Measurements from ENCODE around the gene TRMT13. TPM values are rescaled to one million over a fixed set of nuclear protein-coding genes. Genes with fewer than 3 reads are reported as not detected.
A peak's percentile ranks its signal among the peaks of the same experiment; 100 is the strongest.

Gene TRMT13
- total RNA-seq, 1 donor from 2014 or later, result 16.2 TPM

DNA sequence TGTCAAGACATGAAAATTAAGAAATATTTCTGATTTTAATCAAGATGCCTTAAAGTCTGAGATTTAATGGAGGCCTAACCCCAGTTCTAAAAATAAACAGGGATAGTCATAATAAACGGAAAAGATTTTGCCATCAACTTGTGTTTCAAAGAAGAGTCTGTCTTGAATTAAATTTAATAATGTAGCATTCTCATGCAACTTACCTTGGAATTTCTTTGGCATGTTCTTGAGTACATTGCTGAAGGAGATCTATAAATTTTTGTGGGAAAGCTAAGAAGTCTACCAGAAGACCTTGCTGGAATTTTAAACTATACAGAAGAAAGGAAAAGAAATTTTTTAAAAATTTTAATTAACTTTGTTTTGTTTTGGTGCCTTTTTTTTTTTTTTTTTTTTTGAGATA, 10.8 kb upstream of the TRMT13 start:
- H3K9me3 ChIP-seq (ENCODE audit: control insufficient read depth in 3 of 3, low read length in 3 of 3), result no peaks in the 10 kb centered on the region
- no peak overlapping the region for H3K27ac ChIP-seq (ENCODE audit: low read depth, low read length)
- no peaks in the 10 kb centered on the region for H3K27me3 ChIP-seq (ENCODE audit: control insufficient read depth in 3 of 3, insufficient read depth in 3 of 3, low read length in 3 of 3)
- no peak overlapping the region for H3K4me3 ChIP-seq (ENCODE audit: low read length in 3 of 3)
- H3K4me1 ChIP-seq (ENCODE audit: control insufficient read depth in 3 of 3, insufficient read depth in 3 of 3, low read length in 3 of 3), result no peaks in the 10 kb centered on the region
- H3K9ac ChIP-seq (ENCODE audit: low read depth in 1 of 3, low read length in 3 of 3), result no peak overlapping the region
- H3K36me3 ChIP-seq (ENCODE audit: control insufficient read depth in 3 of 3, insufficient read depth in 3 of 3, low read length in 3 of 3), result peaks cover 4 to 13% (median 12%) of the 10 kb centered on the region in 3 donors

- H3K9me3 ChIP-seq (ENCODE audit: control insufficient read depth in 3 of 3, low read length in 3 of 3), result no peaks in the 10 kb centered on the region
- H3K9ac ChIP-seq (ENCODE audit: low read depth in 1 of 3, low read length in 3 of 3), result no peak overlapping the region
- H3K4me3 ChIP-seq (ENCODE audit: low read length in 3 of 3), result no peak overlapping the region
- no peaks in the 10 kb centered on the region for H3K27me3 ChIP-seq (ENCODE audit: control insufficient read depth in 3 of 3, insufficient read depth in 3 of 3, low read length in 3 of 3)
- peaks cover 0 to 3% (median 0%) of the 10 kb centered on the region in 3 donors for H3K36me3 ChIP-seq (ENCODE audit: control insufficient read depth in 3 of 3, insufficient read depth in 3 of 3, low read length in 3 of 3)
- H3K4me1 ChIP-seq (ENCODE audit: control insufficient read depth in 3 of 3, insufficient read depth in 3 of 3, low read length in 3 of 3), result peaks cover 4 to 8% (median 4%) of the 10 kb centered on the region in 3 donors
- no peak overlapping the region for H3K27ac ChIP-seq (ENCODE audit: low read depth, low read length)
Measured at GRCh38 chr1:100127226-100127625, 5.7 kb upstream of the TRMT13 start.

DNA sequence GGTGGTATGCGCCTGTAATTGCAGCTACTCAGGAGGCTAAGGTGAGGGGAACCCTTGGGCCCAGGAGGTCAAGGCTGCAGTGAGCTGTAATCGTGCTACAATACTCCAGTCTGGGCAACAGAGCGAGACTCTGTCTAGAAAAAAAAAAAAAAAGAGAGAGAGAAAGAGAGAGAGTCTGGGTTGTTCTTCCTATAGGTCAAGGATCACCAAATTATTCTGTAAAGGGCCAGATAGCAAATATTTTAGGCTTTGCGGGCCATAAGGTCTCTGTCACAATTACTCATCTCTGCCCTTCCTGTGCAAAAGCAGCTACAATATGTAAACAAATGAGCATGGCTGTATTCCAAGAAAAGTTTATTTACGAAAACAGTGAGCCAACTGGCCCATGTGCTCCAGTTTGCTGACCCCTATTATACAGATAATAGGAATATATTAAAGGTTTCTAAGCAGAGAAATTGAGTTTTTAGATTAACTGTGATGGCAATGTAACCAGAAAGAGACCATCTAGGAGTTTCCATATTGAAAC, 2.3 kb upstream of the TRMT13 start:
- H3K9me3 ChIP-seq (ENCODE audit: control insufficient read depth in 3 of 3, low read length in 3 of 3), result no peaks in the 10 kb centered on the region
- H3K4me3 ChIP-seq (ENCODE audit: low read length in 3 of 3), result no peak overlapping the region
- peaks cover 0 to 2% (median 0%) of the 10 kb centered on the region in 3 donors for H3K36me3 ChIP-seq (ENCODE audit: control insufficient read depth in 3 of 3, insufficient read depth in 3 of 3, low read length in 3 of 3)
- no peaks in the 10 kb centered on the region for H3K27me3 ChIP-seq (ENCODE audit: control insufficient read depth in 3 of 3, insufficient read depth in 3 of 3, low read length in 3 of 3)
- no peak overlapping the region for H3K27ac ChIP-seq (ENCODE audit: low read depth, low read length)
- peaks cover 12 to 23% (median 17%) of the 10 kb centered on the region in 3 donors for H3K4me1 ChIP-seq (ENCODE audit: control insufficient read depth in 3 of 3, insufficient read depth in 3 of 3, low read length in 3 of 3)
- H3K9ac ChIP-seq (ENCODE audit: low read depth in 1 of 3, low read length in 3 of 3), result no peak overlapping the region

DNA sequence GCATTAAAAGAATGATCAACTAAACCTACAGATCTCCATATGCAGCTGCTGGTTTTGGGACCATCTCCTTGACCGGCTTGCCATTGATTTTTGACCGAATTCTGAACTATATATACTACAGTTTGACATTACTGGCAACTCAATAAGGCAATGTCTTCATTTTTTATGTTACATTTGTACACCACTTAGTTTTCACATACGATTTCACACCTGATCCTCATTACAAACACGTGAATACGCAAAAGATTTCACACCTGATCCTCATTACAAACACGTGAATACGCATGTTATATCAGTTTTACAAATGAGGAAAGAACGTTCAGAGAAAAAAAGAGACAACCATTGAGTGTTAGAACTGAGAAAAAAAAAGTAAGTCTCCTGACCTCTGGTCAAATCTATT, 1.3 kb upstream of the TRMT13 start:
- H3K27ac ChIP-seq (ENCODE audit: low read depth, low read length), result no peak overlapping the region
- H3K4me3 ChIP-seq (ENCODE audit: low read length in 3 of 3), result peak overlapping the region in 2 of 3 donors; percentile 97 to 99
- no peak overlapping the region for H3K9ac ChIP-seq (ENCODE audit: low read depth in 1 of 3, low read length in 3 of 3)

GRCh38 chr1:100134872-100135271, 1.9 kb downstream of the TRMT13 start:
- Histone ChIP-seq H3K4me3 (ENCODE audit: low read length in 3 of 3) (no peak overlapping the region), H3K27me3 (ENCODE audit: control insufficient read depth in 3 of 3, insufficient read depth in 3 of 3, low read length in 3 of 3) (no peaks in the 10 kb centered on the region), H3K9ac (ENCODE audit: low read depth in 1 of 3, low read length in 3 of 3) (no peak overlapping the region), H3K36me3 (ENCODE audit: control insufficient read depth in 3 of 3, insufficient read depth in 3 of 3, low read length in 3 of 3) (peaks cover 12 to 30% (median 18%) of the 10 kb centered on the region in 3 donors), H3K4me1 (ENCODE audit: control insufficient read depth in 3 of 3, insufficient read depth in 3 of 3, low read length in 3 of 3) (peaks cover 12 to 26% (median 17%) of the 10 kb centered on the region in 3 donors), H3K27ac (ENCODE audit: low read depth, low read length) (no peak overlapping the region), H3K9me3 (ENCODE audit: control insufficient read depth in 3 of 3, low read length in 3 of 3) (no peaks in the 10 kb centered on the region)

More for the DNA sequence above, 1.3 kb upstream of the TRMT13 start:
- H3K4me1 ChIP-seq (ENCODE audit: control insufficient read depth in 3 of 3, insufficient read depth in 3 of 3, low read length in 3 of 3), result peaks cover 12 to 26% (median 17%) of the 10 kb centered on the region in 3 donors
- peaks cover 0 to 2% (median 0%) of the 10 kb centered on the region in 3 donors for H3K36me3 ChIP-seq (ENCODE audit: control insufficient read depth in 3 of 3, insufficient read depth in 3 of 3, low read length in 3 of 3)
- no peaks in the 10 kb centered on the region for H3K9me3 ChIP-seq (ENCODE audit: control insufficient read depth in 3 of 3, low read length in 3 of 3)
- no peaks in the 10 kb centered on the region for H3K27me3 ChIP-seq (ENCODE audit: control insufficient read depth in 3 of 3, insufficient read depth in 3 of 3, low read length in 3 of 3)

- peaks cover 5 to 14% (median 9%) of the 10 kb centered on the region in 3 donors for H3K4me1 ChIP-seq (ENCODE audit: control insufficient read depth in 3 of 3, insufficient read depth in 3 of 3, low read length in 3 of 3)
- H3K4me3 ChIP-seq (ENCODE audit: low read length in 3 of 3), result no peak overlapping the region
- no peaks in the 10 kb centered on the region for H3K27me3 ChIP-seq (ENCODE audit: control insufficient read depth in 3 of 3, insufficient read depth in 3 of 3, low read length in 3 of 3)
- no peak overlapping the region for H3K9ac ChIP-seq (ENCODE audit: low read depth in 1 of 3, low read length in 3 of 3)
- peaks cover 23 to 55% (median 43%) of the 10 kb centered on the region in 3 donors for H3K36me3 ChIP-seq (ENCODE audit: control insufficient read depth in 3 of 3, insufficient read depth in 3 of 3, low read length in 3 of 3)
- H3K27ac ChIP-seq (ENCODE audit: low read depth, low read length), result no peak overlapping the region
- no peaks in the 10 kb centered on the region for H3K9me3 ChIP-seq (ENCODE audit: control insufficient read depth in 3 of 3, low read length in 3 of 3)
Measured at GRCh38 chr1:100137602-100138001, 4.6 kb downstream of the TRMT13 start.

DNA sequence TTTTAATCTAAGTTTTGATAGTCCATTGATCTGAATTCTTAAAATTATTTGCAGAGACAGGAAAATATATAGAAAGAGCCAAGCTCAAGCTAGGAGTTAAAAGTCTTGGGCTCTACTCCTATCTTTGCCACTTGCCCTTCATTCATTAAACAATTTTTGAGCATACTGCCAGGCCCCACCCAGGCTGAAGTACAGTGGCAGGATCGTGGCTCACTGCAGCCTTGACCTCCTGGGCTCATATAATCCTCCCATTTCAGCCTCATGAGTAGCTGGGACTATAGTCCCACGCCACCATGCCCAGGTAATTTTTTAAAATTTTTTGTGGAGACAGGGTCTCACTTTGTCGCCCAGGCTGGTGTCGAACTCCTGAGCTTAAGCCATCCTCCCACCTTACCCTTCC, 8.2 kb downstream of the TRMT13 start:
- Histone ChIP-seq H3K4me3 (ENCODE audit: low read length in 3 of 3) (no peak overlapping the region), H3K36me3 (ENCODE audit: control insufficient read depth in 3 of 3, insufficient read depth in 3 of 3, low read length in 3 of 3) (peaks cover 31 to 80% (median 67%) of the 10 kb centered on the region in 3 donors)

DNA sequence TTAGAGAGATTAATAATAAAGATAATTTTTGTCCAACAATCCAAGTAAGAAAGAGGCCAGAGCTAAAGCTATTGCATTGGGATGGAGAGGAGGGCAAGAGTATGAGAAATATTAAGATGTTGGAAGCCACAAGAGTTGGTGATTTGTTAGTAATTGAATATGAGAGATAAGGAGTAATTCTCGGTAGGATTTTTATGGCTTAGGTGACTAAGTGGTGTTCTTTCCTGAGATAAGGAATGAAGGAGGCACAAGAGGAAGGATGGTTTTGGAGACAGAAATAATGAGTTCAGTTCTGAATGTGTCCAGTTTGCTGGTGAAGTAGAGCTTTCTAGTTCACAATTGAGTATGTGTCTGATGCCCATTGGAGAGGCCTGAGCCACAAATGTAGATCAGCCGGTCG, 9.4 kb downstream of the TRMT13 start:
- Histone ChIP-seq H3K27ac (ENCODE audit: low read depth, low read length) (no peak overlapping the region), H3K9ac (ENCODE audit: low read depth in 1 of 3, low read length in 3 of 3) (no peak overlapping the region), H3K36me3 (ENCODE audit: control insufficient read depth in 3 of 3, insufficient read depth in 3 of 3, low read length in 3 of 3) (peaks cover 27 to 81% (median 69%) of the 10 kb centered on the region in 3 donors), H3K4me1 (ENCODE audit: control insufficient read depth in 3 of 3, insufficient read depth in 3 of 3, low read length in 3 of 3) (no peaks in the 10 kb centered on the region), H3K9me3 (ENCODE audit: control insufficient read depth in 3 of 3, low read length in 3 of 3) (no peaks in the 10 kb centered on the region), H3K4me3 (ENCODE audit: low read length in 3 of 3) (no peak overlapping the region), H3K27me3 (ENCODE audit: control insufficient read depth in 3 of 3, insufficient read depth in 3 of 3, low read length in 3 of 3) (no peaks in the 10 kb centered on the region)

More for the DNA sequence above, 8.2 kb downstream of the TRMT13 start:
- Histone ChIP-seq H3K27ac (ENCODE audit: low read depth, low read length) (no peak overlapping the region), H3K9ac (ENCODE audit: low read depth in 1 of 3, low read length in 3 of 3) (no peak overlapping the region), H3K27me3 (ENCODE audit: control insufficient read depth in 3 of 3, insufficient read depth in 3 of 3, low read length in 3 of 3) (no peaks in the 10 kb centered on the region), H3K4me1 (ENCODE audit: control insufficient read depth in 3 of 3, insufficient read depth in 3 of 3, low read length in 3 of 3) (no peaks in the 10 kb centered on the region), H3K9me3 (ENCODE audit: control insufficient read depth in 3 of 3, low read length in 3 of 3) (no peaks in the 10 kb centered on the region)

DNA sequence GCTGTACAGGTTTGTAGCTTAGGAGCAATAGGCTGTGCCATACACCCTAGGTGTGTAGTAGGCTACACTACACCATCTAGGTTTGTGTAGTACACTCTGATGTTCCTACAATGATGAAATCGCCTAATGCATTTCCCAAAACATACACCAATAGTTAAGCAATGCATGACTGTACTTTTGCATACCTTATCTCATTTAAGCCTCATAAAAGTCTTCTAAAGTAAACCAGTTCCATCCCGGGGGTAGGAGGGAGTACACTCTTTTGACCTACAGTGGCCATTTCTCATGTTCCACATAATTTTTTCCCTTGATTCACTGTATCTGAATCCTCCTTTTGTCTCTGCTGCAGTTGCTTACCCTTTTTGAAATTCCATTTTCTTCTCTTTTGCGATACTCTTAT, 12.2 kb downstream of the TRMT13 start:
- peaks cover 26 to 69% (median 66%) of the 10 kb centered on the region in 3 donors for H3K36me3 ChIP-seq (ENCODE audit: control insufficient read depth in 3 of 3, insufficient read depth in 3 of 3, low read length in 3 of 3)

DNA sequence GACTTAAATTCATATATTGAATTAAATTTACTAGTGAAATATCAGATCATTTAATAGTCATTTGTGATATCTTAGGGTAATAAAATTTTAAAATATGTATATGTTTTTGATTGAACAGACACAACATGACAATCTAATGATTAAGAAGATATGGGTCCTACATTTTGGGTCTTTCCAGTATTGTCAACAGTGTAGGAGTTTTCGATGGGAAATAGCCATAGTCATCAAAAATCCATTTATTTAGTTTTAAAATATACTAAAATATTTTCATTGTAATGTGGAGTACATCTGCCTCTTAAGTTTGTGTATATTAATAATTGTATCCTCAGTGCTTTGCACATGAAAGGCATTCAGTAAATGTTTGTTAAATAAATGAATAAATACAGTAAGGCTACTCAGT, 14.0 kb downstream of the TRMT13 start:
- Histone ChIP-seq H3K4me3 (ENCODE audit: low read length in 3 of 3) (no peak overlapping the region), H3K4me1 (ENCODE audit: control insufficient read depth in 3 of 3, insufficient read depth in 3 of 3, low read length in 3 of 3) (no peaks in the 10 kb centered on the region), H3K9ac (ENCODE audit: low read depth in 1 of 3, low read length in 3 of 3) (no peak overlapping the region), H3K36me3 (ENCODE audit: control insufficient read depth in 3 of 3, insufficient read depth in 3 of 3, low read length in 3 of 3) (peaks cover 22 to 69% (median 62%) of the 10 kb centered on the region in 3 donors), H3K27ac (ENCODE audit: low read depth, low read length) (no peak overlapping the region), H3K9me3 (ENCODE audit: control insufficient read depth in 3 of 3, low read length in 3 of 3) (no peaks in the 10 kb centered on the region), H3K27me3 (ENCODE audit: control insufficient read depth in 3 of 3, insufficient read depth in 3 of 3, low read length in 3 of 3) (no peaks in the 10 kb centered on the region)

More for the DNA sequence above, 12.2 kb downstream of the TRMT13 start:
- no peak overlapping the region for H3K4me3 ChIP-seq (ENCODE audit: low read length in 3 of 3)
- H3K9me3 ChIP-seq (ENCODE audit: control insufficient read depth in 3 of 3, low read length in 3 of 3), result no peaks in the 10 kb centered on the region
- H3K9ac ChIP-seq (ENCODE audit: low read depth in 1 of 3, low read length in 3 of 3), result no peak overlapping the region
- H3K4me1 ChIP-seq (ENCODE audit: control insufficient read depth in 3 of 3, insufficient read depth in 3 of 3, low read length in 3 of 3), result no peaks in the 10 kb centered on the region
- no peak overlapping the region for H3K27ac ChIP-seq (ENCODE audit: low read depth, low read length)
- H3K27me3 ChIP-seq (ENCODE audit: control insufficient read depth in 3 of 3, insufficient read depth in 3 of 3, low read length in 3 of 3), result no peaks in the 10 kb centered on the region
